Hepatocyte (in vitro differentiated cells): Measurements from ENCODE around the gene KRT81.

Source experiments
- CTCF ChIP-seq: fragments of 200-600 bp; sonication (generic); IDR thresholded peaks from 2 replicates; pipeline ENCODE4 v1.5.1; 2016; ENCODE audit warnings: antibody characterized with exemption, mild to moderate bottlenecking; ENCODE audit not compliant: poor library complexity
- EZH2 ChIP-seq: fragments of 200-600 bp; sonication (generic); IDR thresholded peaks from 2 replicates; pipeline ENCODE4 v1.6.1; 2016; ENCODE audit warnings: antibody characterized with exemption, mild to moderate bottlenecking, borderline replicate concordance
- EZH2phosphoT487 ChIP-seq: fragments of 200-600 bp; sonication (generic); IDR thresholded peaks from one replicate; pipeline ENCODE4 v1.6.1; 2018; ENCODE audit warnings: antibody characterized with exemption, mild to moderate bottlenecking, low read depth, moderate library complexity; ENCODE audit not compliant: unreplicated experiment, severe bottlenecking

- TF ChIP-seq CTCF (no peak), EZH2 (no peak), EZH2phosphoT487 (no peak)
Measured at GRCh38 chr12:52313461-52313860, 22.1 kb upstream of the KRT81 start.
